Progenitor cell of endocrine pancreas (in vitro differentiated cells): ENCODE data around the gene MYH15. TPM values are rescaled to one million over a fixed set of nuclear protein-coding genes. Genes with fewer than 3 reads are reported as not detected.

Source experiments
- DNase-seq: peaks from one replicate; pipeline ENCODE4 v3.0.0; 2021; ENCODE audit warnings: low spot score; ENCODE audit not compliant: unreplicated experiment
- H3K27ac Mint-ChIP-seq: 2 replicates; pipeline ENCODE4 v1.8.0; 2021; ENCODE audit warnings: mild to moderate bottlenecking, moderate library complexity, mixed read lengths
- H3K27me3 Mint-ChIP-seq: 2 replicates; pipeline ENCODE4 v1.8.0; 2021; ENCODE audit warnings: mixed read lengths
- H3K36me3 Mint-ChIP-seq: 2 replicates; pipeline ENCODE4 v1.8.0; 2022; ENCODE audit warnings: mixed read lengths; ENCODE audit not compliant: insufficient read depth
- H3K4me1 Mint-ChIP-seq: 2 replicates; pipeline ENCODE4 v1.8.0; 2021; ENCODE audit warnings: low read depth, mixed read lengths
- H3K4me3 Mint-ChIP-seq: 2 replicates; pipeline ENCODE4 v1.8.0; 2021; ENCODE audit warnings: low read depth, mild to moderate bottlenecking, moderate library complexity, mixed read lengths
- H3K9me3 Mint-ChIP-seq: 2 replicates; pipeline ENCODE4 v1.8.0; 2021; ENCODE audit warnings: low read depth, mixed read lengths
- CTCF ChIP-seq: fragments of 200-600 bp; sonication (generic); IDR thresholded peaks from one replicate; pipeline ENCODE4 v1.5.0; 2021; ENCODE audit warnings: antibody characterized with exemption, mild to moderate bottlenecking; ENCODE audit not compliant: unreplicated experiment
- long read RNA-seq: library from polyadenylated mRNA; unstranded; transcript quantifications from one replicate; pipeline ENCODE4 v2.0.0, GENCODE V29; 2020
- total RNA-seq: library from RNA; stranded (reverse); gene quantifications from 2 replicates; pipeline ENCODE4 v1.2.1, GENCODE V29; 2021

Gene MYH15
- 0.91 and 0.96 TPM in 2 replicates for total RNA-seq
- long read RNA-seq, partial matches to known transcripts: 17 of 24 reads
- long read RNA-seq, other reads (novel, unspliced or antisense): 7 of 24 reads

DNA sequence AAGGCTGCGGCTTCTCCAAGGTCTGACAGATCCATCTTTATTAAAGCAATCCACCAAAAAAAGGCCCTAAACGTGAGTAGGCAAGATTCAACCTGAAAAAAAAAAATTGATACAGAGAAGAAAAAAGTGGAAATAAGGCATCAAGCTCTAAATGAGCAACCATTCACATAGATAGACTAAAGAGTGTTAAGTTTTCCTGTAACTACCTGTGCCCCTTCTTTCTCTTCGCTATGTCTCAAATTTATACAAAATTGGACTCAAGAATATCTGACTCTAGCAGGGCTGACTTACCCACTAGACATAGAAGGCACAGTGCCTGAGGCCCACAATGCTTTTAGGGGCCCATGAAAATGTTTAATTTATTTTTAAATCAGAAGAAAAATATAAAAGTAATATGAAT is at the start of gene MYH15:
Gene MYH15 (minus strand): TSS at position 101 of the 400 bp plus-strand sequence. CDS start 66 bp downstream, at position 35.
- TF ChIP-seq CTCF: no peak

GRCh38 chr3:108555966-108556581 is 45.7 kb upstream of the MYH15 start:
- no peak for DNase-seq
- Mint-ChIP-seq H3K36me3 (peaks cover 10% of the 10 kb centered on the region), H3K9me3 (no peaks in the 10 kb centered on the region), H3K27ac (peak overlapping the region; percentile 94), H3K27me3 (no peaks in the 10 kb centered on the region), H3K4me1 (peaks cover 31% of the 10 kb centered on the region), H3K4me3 (no peak overlapping the region)
- no peak for TF ChIP-seq CTCF

More for the DNA sequence above, at the start of gene MYH15:
- no peak within 1 kb of the TSS for H3K4me3 Mint-ChIP-seq
- H3K27ac Mint-ChIP-seq: no peak within 1 kb of the TSS
- no peaks in the 10 kb centered on the region for H3K9me3 Mint-ChIP-seq
- H3K27me3 Mint-ChIP-seq: no peaks in the 10 kb centered on the region
- H3K36me3 Mint-ChIP-seq: no peaks in the 10 kb centered on the region
- peaks cover 3% of the 10 kb centered on the region for H3K4me1 Mint-ChIP-seq
- DNase-seq: no peak

DNA sequence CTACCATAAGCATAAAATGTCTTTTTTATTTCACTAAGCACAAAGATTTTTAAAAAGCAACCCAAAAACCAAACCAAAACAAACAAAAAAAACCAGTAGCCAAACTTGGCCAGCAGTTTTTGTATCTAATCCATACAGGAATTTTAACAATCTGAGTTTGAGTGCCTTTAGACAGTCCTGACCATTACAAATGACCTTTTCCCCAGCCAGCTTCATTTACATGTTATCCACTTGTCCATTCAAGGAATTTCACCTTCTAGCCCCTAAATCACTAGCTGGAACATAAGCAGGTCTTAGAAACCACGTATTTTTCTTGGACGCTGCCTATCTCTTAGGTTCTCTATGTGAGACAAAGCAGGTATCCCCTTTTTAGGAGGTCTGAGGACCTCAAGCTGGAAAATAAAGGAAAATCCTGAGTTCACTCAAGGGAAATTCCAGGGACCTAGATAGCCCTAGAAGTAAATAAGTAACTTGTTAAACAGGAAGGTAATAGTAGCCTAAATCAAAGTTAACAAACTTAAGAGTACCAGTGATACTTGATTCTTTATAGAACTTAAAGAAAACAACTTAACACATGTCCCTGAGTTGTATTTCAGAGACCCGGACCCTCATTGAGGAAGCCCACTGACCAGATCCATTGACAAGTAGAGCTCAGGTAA is 44.6 kb upstream of the MYH15 start:
- H3K4me3 Mint-ChIP-seq: peak overlapping the region; percentile 57
- DNase-seq: no peak
- H3K27ac Mint-ChIP-seq: peak overlapping the region; percentile 94
- no peak for TF ChIP-seq CTCF
- no peaks in the 10 kb centered on the region for H3K9me3 Mint-ChIP-seq
- no peaks in the 10 kb centered on the region for H3K27me3 Mint-ChIP-seq
- peaks cover 9% of the 10 kb centered on the region for H3K36me3 Mint-ChIP-seq
- H3K4me1 Mint-ChIP-seq: peaks cover 31% of the 10 kb centered on the region

- DNase-seq: no peak
- peaks cover 31% of the 10 kb centered on the region for H3K4me1 Mint-ChIP-seq
- peak overlapping the region; percentile 51 for H3K27ac Mint-ChIP-seq
- peaks cover 7% of the 10 kb centered on the region for H3K36me3 Mint-ChIP-seq
- TF ChIP-seq CTCF: no peak
- no peaks in the 10 kb centered on the region for H3K9me3 Mint-ChIP-seq
- H3K27me3 Mint-ChIP-seq: no peaks in the 10 kb centered on the region
- no peak overlapping the region for H3K4me3 Mint-ChIP-seq
Measured at GRCh38 chr3:108554229-108554628, 43.8 kb upstream of the MYH15 start.

GRCh38 chr3:108552267-108553159 is 42.1 kb upstream of the MYH15 start:
- no peaks in the 10 kb centered on the region for H3K9me3 Mint-ChIP-seq
- peak; percentile 65 for TF ChIP-seq CTCF

More at GRCh38 chr3:108552267-108553159, 42.1 kb upstream of the MYH15 start:
- H3K27me3 Mint-ChIP-seq: no peaks in the 10 kb centered on the region
- H3K27ac Mint-ChIP-seq: peak overlapping the region; percentile 33
- no peak overlapping the region for H3K4me3 Mint-ChIP-seq
- no peaks in the 10 kb centered on the region for H3K36me3 Mint-ChIP-seq
- DNase-seq: no peak
- H3K4me1 Mint-ChIP-seq: peaks cover 31% of the 10 kb centered on the region
